ENCODE results near the gene CACNA1G.

Gene CACNA1G

DNA sequence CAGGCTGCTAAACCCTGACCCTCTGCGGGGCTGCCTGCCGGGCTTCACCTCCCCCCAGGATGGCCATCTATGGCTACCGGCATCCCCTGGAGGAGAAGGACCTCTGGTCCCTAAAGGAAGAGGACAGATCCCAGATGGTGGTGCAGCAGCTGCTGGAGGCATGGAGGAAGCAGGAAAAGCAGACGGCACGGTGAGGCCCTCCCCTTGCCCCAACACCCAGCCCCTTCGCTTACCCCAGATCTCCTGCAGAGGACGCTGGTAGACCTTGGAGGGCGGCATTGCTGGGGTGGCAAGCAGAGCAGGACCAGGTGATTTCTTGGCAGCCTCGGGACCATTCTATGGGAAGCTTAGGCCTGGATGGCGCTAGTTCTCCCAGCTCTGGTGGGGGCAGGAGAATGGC is 98.7 kb downstream of the CACNA1G start:
- no peak for DNase-seq

DNA sequence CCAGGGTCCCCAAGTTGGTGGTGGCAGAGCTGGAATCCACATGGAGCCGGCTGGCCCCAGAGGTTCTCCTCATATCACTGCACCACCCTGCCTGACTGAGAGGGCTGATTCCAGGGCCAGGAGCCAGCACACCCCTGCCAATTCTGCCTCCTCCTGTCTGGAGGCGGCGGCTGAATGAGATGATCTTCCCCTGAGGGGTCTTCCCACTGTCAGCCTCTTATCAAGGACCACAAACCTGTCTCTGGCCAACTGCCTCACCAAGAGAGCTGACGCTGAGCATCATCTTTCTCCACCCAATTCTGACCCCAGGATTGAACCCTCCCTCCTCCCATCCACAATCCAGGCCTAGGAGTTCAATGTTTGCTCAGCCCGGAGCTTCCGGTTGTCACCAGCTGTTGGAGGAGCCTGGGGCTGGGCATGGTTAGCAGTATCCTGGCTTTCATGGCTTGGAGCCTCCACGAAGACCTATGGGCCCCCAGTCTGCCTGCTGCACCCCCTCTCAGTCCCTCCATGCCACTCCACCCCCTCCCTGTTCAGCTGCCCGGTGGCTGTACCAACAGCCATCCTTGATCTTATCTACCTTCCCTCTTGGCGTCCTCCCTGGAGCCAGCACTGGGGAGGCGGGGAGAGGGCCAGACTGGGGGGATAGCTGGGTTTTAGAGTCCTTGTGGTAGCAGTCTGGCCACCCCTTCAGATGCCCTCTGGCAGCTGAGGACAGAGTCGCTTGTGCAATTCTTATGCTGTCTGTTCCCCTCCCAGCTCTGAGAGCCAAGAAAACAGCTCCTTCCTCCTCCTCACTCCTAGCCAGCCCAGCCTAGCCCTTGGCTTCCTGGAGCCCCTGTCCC is 99.7 kb downstream of the CACNA1G start:
- DNase-seq: no peak

DNA sequence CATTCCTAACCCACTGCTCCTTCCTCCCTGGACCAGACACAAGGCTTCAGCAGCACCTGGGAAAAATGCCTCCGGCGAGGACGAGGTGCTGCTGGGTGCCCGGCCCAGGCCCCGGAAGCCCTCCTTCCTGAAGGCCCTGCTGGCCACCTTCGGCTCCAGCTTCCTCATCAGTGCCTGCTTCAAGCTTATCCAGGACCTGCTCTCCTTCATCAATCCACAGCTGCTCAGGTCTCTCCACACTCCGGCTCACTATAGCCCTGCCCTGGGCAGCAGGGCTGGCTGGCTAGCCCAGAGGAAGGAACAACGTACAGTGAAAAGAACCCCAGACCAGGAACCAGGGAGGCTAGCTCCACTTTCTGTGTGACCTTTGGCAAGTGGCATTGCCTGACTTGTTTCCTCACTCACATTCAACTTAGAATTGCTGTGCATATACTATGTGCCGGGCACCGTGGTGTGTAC is 100.4 kb downstream of the CACNA1G start:
- DNase-seq: no peak

DNA sequence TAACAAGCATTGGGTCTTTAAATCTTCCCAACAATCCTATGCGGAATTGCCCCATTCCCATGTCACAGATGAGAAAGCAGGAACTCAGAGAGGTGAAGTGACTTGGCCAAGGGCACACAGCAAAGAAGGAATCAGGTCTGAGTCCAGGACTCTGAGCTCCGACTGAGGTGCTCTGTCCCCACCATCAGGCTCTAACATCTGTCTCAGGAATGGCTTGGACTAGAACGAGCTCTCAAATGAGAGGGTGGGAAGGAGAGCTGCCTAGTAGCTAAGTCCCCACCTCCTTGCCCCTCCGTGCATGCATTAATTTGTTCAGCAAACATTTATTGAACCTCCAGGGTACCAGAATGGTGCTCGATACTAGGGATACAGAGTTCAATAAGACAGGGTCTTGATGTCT is 100.8 kb downstream of the CACNA1G start:
- no peak for DNase-seq

DNA sequence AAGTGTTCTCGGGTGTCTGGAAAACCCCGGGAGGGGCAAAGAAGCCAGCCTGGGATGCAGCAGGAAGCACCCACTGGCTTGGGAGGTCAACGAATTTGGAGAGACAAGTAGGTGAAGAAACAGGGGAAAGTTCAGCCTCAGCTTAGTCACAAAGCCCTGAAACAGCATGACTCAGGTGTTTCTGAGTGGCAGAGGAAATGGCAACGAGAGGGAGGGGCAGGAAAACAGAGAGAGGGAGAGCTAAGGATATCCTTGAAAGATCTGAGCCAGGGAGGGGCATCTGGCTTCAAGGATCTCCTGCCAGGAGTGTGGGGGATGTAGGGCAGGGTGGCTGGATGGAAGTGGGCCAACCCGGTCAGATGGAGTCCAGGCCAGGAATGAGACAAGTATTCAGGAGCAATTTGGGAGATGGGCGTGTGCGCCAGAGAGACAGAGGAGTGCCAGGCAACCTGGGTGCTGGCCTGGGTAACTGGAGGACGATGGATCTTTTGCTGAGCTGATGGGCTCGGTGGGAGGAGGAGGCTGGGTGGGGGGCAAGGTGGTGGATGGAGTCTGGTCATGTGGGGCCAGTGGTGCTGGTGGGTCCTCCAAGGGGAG is 101.4 kb downstream of the CACNA1G start:
- DNase-seq: peak; percentile 43

DNA sequence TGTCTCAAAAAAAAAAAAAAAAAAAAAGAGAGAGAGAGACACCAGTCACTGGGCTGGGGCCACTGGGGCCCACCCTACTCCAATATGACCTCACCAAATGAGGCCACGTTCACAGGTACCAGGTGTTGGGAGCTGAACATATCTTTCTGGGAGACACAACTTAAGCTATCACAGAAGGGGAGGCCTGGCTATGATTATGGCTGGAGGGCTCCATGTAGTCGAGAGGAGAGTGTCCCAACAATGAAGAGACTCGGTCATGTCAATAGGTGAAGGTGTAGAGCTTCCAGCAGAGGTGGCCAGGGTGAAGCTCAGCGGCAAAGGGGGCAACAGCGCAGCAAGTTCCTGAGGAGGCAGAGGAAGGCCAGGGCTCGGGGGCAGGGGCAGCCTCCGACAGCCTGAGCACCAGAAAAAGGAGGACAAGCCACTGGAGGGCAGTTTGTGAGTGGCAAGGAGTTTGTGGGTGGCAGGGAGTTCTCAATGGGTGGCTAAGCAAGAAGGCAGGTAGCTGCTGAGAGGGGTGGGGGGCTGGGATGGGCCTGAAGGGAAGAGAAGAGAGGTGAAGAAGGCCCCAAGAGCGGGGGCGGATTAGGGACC is 102.2 kb downstream of the CACNA1G start:
- no peak for DNase-seq

DNA sequence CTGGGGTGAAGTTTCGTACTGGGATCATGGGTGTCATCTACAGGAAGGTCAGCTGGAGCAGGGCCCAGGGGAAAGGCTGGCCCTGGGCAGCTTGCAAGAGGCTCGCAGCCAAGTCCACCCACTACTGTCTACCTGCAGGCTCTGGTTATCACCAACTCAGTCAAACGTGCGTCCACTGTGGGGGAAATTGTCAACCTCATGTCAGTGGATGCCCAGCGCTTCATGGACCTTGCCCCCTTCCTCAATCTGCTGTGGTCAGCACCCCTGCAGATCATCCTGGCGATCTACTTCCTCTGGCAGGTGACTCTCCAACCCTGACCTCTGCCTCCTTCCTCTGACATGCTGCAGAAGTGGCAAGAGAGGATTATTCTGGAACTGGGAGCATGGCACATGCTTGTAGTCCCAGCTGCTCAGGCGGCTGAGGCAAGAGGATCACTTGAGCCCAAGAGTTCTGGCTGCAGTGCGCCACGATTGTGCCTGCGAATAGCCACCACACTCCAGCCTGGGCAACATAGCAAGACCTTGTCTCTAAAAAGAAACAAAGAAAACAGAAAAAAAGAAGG is 103.4 kb downstream of the CACNA1G start:
- DNase-seq: no peak

DNA sequence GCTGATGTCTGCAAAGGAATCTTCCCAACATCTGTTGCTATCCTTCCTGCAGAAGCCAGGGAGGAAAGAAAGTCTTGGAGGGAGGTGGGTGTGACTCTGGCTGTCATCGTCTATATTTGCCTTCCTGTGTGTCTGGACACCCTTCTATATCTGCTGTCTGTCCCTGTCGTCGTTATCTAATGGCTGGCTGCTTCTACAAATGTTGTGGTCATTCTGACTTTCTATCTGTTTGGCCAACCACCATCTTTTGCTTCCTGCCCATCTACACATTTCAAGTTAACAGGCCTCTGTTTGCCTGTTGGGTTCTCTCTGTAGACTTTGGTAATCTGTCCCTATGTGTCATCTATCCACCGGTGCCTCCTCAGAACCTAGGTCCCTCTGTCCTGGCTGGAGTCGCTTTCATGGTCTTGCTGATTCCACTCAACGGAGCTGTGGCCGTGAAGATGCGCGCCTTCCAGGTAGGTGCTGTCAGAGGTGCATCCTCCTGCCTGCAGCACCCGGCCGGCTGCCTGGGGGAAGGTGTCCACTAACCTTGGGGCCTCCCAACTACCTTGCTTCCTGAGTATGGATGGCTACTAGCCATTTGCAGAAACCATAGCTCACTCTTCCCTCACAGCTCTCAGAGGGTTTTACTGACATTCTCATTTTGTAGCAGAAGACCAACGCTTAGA is 104.4 kb downstream of the CACNA1G start:
- no peak for DNase-seq

DNA sequence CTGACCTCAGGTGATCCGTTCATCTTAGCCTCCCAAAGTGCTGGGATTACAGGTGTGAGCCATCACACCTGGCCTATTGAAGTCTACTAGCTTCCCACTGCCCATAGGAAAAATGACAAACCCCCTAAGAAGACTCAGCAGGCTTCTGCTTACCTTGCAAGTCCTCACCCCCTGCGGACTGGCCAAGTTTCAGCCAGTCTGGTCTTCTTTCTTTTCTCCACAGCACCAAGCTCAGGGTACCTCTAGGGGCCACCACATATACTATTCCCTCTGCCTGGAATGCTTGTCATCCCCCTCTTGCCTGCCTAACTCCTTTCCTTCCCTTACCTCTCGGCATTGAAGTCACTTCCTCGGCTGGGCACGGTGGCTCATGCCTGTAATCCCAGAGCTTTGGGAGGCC is 105.3 kb downstream of the CACNA1G start:
- no peak for DNase-seq

DNA sequence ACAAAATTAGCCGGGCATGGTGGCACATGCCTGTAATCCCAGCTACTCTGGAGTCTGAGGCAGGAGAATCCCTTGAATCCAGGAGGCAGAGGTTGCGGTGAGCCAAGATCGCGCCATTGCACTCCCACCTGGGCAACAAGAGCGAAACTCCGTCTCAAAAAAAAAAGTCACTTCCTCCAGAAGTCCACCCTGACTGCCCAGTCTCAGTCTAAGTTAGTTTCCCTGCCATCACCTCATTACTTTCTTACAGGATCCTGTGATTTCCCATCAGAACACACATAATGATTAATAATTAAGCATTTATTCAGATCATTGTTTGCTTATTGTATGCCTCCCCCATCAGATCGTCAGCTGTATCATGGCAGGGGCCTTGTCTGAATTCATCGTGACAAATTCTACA is 105.8 kb downstream of the CACNA1G start:
- DNase-seq: no peak

DNA sequence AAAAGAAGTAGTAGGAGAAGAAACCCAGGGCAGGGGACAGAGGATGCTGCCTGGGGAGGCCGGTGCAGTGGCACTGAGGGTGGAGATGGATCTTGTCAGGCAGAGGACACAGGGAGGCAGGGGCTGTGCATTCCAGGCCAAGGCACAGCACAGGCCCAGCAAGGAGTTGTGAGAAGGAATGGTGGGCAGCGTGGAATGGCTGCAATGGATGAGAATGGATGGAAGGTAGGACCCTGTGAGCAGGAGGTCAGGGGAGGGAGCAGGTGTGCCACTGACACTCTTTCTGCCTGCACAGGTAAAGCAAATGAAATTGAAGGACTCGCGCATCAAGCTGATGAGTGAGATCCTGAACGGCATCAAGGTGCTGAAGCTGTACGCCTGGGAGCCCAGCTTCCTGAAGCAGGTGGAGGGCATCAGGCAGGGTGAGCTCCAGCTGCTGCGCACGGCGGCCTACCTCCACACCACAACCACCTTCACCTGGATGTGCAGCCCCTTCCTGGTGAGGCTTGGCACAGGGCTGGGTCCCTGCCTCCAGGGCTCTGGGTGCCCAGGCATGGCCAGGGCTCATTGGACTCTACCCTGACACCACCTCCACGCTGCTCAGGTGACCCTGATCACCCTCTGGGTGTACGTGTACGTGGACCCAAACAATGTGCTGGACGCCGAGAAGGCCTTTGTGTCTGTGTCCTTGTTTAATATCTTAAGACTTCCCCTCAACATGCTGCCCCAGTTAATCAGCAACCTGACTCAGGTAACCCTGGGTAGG is 106.9 kb downstream of the CACNA1G start:
- DNase-seq: no peak

DNA sequence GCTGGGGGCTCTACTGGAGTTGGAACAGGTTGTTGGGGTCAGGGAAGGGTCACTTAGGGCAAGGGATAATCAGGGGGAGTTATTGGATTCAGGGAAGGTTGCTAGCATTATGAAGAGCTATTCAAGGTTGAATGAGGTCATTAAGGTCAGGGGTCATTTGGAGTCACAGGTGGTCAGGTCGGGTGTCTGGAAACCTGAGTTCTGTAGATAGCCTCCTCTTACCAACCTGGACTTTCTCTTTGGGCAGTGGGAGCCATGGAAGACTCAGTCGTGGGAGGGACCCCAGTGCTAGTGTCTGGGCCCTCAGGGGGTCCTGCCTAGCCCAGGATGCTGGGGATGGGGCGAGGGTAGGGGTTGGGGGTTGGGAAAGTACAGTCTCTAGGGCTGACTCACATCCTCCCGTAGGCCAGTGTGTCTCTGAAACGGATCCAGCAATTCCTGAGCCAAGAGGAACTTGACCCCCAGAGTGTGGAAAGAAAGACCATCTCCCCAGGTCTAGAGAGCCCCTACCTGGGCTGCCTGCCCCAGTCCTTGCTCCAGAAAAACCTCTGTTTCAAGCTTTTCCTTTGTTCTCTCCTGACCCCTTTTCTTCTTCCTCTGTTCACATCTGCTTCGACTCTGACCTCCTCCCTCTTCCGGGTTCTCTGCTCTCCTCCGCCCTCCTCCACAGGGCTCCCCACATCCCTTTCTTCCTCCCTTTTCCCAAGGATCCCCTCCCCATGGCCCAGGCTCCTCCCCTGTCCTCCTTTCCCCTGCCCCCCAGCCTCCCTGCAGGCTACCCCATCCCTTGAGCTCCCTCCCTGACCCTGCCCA is 107.7 kb downstream of the CACNA1G start:
- no peak for DNase-seq

DNA sequence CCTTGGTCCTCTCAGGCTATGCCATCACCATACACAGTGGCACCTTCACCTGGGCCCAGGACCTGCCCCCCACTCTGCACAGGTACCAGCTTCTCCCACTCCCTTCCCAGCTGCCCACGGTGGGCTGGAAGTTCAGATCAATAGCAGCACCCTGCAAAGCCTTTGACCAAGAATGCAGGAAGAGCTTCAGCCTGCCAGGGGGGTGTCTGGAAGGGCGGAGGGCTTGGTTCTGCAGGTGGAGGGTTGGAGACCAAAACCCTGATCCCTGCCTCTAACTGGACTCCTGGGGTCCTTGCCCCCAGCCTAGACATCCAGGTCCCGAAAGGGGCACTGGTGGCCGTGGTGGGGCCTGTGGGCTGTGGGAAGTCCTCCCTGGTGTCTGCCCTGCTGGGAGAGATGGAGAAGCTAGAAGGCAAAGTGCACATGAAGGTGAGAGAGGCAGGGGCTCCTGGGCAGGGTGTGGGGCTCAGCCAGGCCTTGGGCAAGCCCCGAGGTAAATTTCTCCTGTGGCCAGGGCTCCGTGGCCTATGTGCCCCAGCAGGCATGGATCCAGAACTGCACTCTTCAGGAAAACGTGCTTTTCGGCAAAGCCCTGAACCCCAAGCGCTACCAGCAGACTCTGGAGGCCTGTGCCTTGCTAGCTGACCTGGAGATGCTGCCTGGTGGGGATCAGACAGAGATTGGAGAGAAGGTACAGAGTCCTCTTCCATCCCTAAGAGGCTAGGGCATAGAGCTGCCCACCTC is 108.5 kb downstream of the CACNA1G start:
- DNase-seq: no peak

DNA sequence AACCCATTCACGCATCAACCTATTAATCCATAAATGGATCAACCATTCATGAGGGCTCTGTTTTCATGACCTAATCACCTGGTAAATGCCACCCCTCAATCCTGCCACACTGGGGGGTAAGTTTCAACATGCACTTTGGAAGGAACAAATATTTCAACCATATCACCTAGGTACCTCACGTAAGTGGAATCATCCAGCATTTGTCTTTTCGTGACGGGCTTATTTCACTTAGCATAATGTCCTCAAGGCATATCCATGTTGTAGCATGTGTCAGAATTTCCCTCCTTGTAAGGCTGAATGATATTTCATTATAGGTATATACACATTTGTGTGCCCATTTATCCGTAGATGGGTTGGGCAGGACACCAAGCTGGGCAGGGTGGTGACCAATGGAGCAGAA is 111.6 kb downstream of the CACNA1G start:
- no peak for DNase-seq

DNA sequence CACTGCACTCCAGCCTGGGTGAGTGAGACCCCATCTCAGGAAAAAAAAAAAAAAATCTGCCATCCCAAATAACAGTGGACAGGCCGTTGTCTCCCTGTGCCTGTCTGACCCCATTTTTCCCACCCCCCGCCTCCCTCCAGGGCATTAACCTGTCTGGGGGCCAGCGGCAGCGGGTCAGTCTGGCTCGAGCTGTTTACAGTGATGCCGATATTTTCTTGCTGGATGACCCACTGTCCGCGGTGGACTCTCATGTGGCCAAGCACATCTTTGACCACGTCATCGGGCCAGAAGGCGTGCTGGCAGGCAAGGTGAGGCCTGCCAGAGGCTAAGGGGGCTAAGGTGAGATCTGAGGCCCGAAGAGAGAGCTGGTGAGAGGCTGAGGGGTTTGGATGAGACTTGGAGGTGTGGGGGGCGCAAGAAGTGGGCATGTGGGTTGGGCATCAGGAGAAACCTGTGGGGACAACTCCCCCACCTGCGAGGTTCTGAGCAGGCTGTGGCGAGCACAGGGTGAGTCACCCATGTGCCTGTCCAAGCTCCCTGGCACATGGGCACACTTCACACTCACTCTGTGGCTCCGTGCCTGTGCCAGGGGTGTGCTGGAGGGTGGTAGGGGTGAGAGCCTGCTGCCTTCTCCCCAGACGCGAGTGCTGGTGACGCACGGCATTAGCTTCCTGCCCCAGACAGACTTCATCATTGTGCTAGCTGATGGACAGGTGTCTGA is 112.5 kb downstream of the CACNA1G start:
- no peak for DNase-seq

DNA sequence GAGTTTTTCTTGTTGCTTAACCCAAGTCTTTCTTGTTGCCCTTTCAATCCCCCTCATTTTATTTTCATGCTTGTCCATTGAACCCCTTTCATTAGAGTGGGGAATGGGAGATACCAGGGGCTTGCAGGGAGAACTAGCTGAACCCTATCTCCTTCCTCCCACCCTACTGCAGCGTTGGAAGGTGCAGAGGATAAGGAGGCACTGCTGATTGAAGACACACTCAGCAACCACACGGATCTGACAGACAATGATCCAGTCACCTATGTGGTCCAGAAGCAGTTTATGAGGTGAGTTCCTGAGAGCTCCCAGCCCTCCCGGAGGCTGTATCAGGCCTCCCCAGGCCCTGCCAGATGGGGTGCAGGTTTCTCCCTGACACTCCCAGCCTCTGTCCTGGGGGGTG is 114.7 kb downstream of the CACNA1G start:
- no peak for DNase-seq

DNA sequence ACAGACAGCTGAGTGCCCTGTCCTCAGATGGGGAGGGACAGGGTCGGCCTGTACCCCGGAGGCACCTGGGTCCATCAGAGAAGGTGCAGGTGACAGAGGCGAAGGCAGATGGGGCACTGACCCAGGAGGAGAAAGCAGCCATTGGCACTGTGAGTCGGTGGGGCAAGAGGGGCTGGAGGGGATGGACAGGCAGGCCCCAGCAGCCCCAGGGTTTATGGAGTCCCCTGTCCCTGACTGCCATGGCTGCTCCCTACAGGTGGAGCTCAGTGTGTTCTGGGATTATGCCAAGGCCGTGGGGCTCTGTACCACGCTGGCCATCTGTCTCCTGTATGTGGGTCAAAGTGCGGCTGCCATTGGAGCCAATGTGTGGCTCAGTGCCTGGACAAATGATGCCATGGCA is 115.1 kb downstream of the CACNA1G start:
- no peak for DNase-seq

DNA sequence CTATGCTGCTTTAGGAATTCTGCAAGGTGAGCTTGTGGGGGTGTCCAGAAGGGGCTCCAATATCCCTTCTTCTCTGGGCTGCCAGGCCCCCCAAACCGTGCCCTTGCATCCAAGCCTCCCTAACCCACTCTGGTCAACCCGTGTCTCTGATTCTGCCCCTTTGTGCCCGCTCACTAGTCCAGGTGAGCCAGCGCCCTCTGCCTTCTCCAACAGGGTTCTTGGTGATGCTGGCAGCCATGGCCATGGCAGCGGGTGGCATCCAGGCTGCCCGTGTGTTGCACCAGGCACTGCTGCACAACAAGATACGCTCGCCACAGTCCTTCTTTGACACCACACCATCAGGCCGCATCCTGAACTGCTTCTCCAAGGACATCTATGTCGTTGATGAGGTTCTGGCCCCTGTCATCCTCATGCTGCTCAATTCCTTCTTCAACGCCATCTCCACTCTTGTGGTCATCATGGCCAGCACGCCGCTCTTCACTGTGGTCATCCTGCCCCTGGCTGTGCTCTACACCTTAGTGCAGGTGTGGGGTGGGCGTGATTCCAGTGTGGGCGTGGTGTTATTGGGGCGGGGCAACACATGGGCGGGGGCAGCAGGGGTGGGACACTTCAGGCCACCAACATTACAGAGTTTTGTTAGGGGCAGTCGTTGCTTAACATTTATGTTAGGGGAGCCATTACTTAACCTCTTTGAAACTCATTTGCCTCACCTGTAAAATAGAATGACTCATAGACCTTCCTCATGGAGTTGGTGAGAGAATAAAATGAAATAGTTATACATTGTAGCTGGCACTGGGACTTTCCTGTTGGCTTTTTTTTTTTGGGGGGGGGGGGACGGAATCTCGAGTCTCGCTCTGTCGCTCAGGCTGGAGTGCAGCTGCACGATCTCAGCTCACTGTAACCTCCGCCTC is 115.8 kb downstream of the CACNA1G start:
- no peak for DNase-seq
